ENCODE data around the gene ACBD6.
"Not testable (repeated sequence)": the region's sequence is repeated elsewhere in the genome, so short reads cannot be mapped to it uniquely, and the experiment has no call there.

GRCh38 chr1:180421145-180421544 lies 81.2 kb downstream of the ACBD6 start:
- not testable (repeated sequence) for TF ChIP-seq CTCF (IDR thresholded peaks at IDR 0.05); ZFX (IDR thresholded peaks at IDR 0.05; ENCODE audit: borderline replicate concordance)

Data from 22Rv1 (cell line).